H1 (cell line): ENCODE measurements around the gene CDIPT. TPM values are rescaled to one million over a fixed set of nuclear protein-coding genes. Genes with fewer than 3 reads are reported as not detected.
A peak's percentile ranks its signal among the peaks of the same experiment; 100 is the strongest.

ENCODE experiments used
- CTCF ChIA-PET: fragments of 300-600 bp; sonication (Branson Sonifier 250); formaldehyde crosslinking; loops from one replicate; lab custom pipeline; 2021; ENCODE audit not compliant: partially characterized antibody; lab: Charles Lee
- POLR2A ChIA-PET: fragments of 300-600 bp; sonication (Branson Sonifier 250); formaldehyde crosslinking; loops from one replicate; lab custom pipeline; 2021; ENCODE audit warnings: inconsistent platforms; ENCODE audit not compliant: partially characterized antibody; lab: Charles Lee
- DNase-seq, 2 experiments: peaks; one replicate each; pipeline versions ENCODE4 v3.0.0 to v3.0.0-alpha.2; 2010 to 2022; ENCODE audit warnings: low spot score in 2 of 2, low read depth in 1 of 2, mixed read lengths in 1 of 2
- FAIRE-seq: peaks from 2 replicates; lab custom pipeline; 2011; peaks lifted over from hg19 to GRCh38; lab: Jason Lieb, UNC
- H2AFZ ChIP-seq: 2 replicates; pipeline ENCODE4 v1.8.1; 2012; ENCODE audit warnings: low read length, inconsistent platforms
- H2AK5ac ChIP-seq: 2 replicates; pipeline ENCODE4 v1.6.1; 2013; ENCODE audit warnings: low read depth, low read length
- H2BK120ac ChIP-seq: replicated peaks from 2 replicates; pipeline ENCODE3; 2013; ENCODE audit warnings: low read depth, low read length, inconsistent platforms
- H2BK12ac ChIP-seq: 2 replicates; pipeline ENCODE4 v1.6.1; 2013; ENCODE audit warnings: low read depth, low read length
- H2BK15ac ChIP-seq: 2 replicates; pipeline ENCODE4 v1.6.1; 2013; ENCODE audit warnings: low read length
- H2BK20ac ChIP-seq: 2 replicates; pipeline ENCODE4 v1.6.1; 2013; ENCODE audit warnings: low read length
- H2BK5ac ChIP-seq: 2 replicates; pipeline ENCODE4 v1.6.1; 2013; ENCODE audit warnings: low read depth, low read length
- H3K14ac ChIP-seq: 2 replicates; pipeline ENCODE4 v1.6.1; 2013; ENCODE audit warnings: inconsistent platforms; ENCODE audit not compliant: insufficient read length
- H3K18ac ChIP-seq: 2 replicates; pipeline ENCODE4 v1.6.1; 2013; ENCODE audit warnings: low read length; ENCODE audit errors: extremely low read depth
- H3K23ac ChIP-seq: 2 replicates; pipeline ENCODE4 v1.6.1; 2013; ENCODE audit warnings: inconsistent platforms; ENCODE audit not compliant: insufficient read length
- H3K23me2 ChIP-seq: 2 replicates; pipeline ENCODE4 v1.6.1; 2013; ENCODE audit warnings: low read depth, low read length
- H3K27ac ChIP-seq: 2 replicates; pipeline ENCODE4 v1.6.1; 2011; ENCODE audit warnings: low read depth, low read length, inconsistent platforms
- H3K27me3 ChIP-seq, 4 experiments: replicated peaks in 1 of 4; 1 replicate in 1 of 4; 2 replicates in 3 of 4; pipeline versions ENCODE4 v1.6.1 to v1.8.1; 2011 to 2013; ENCODE audit warnings: low read length in 3 of 4, mild to moderate bottlenecking in 3 of 4, inconsistent platforms in 2 of 4, mixed read lengths in 2 of 4, moderate library complexity in 1 of 4; ENCODE audit not compliant: control insufficient read depth in 3 of 4, insufficient read depth in 3 of 4; ENCODE audit errors: extremely low read depth in 1 of 4
- H3K36me3 ChIP-seq, 4 experiments: 2 replicates each; pipeline versions ENCODE4 v1.6.1 to v1.8.1; 2011 to 2013; ENCODE audit warnings: mild to moderate bottlenecking in 4 of 4, low read length in 3 of 4, moderate library complexity in 2 of 4, control low read depth in 1 of 4, inconsistent platforms in 1 of 4; ENCODE audit not compliant: insufficient read depth in 4 of 4, control insufficient read depth in 2 of 4
- H3K4ac ChIP-seq: replicated peaks from 2 replicates; pipeline ENCODE3; 2013; ENCODE audit warnings: low read length, low read depth, mixed read lengths, inconsistent platforms; ENCODE audit not compliant: insufficient read length
- H3K4me1 ChIP-seq, 4 experiments: replicated peaks in 1 of 4; 1 replicate in 1 of 4; 2 replicates in 3 of 4; pipeline versions ENCODE4 v1.6.1 to v1.8.1; 2011 to 2013; ENCODE audit warnings: low read length in 3 of 4, inconsistent platforms in 2 of 4, mixed read lengths in 1 of 4; ENCODE audit not compliant: insufficient read depth in 4 of 4, control insufficient read depth in 3 of 4
- H3K4me2 ChIP-seq, 2 experiments: 2 replicates each; pipeline versions ENCODE4 v1.6.1 to v1.8.1; 2011 to 2013; ENCODE audit warnings: low read depth in 2 of 2, low read length in 2 of 2, control low read depth in 1 of 2, inconsistent platforms in 1 of 2, mild to moderate bottlenecking in 1 of 2; ENCODE audit not compliant: insufficient read depth in 1 of 2
- H3K4me3 ChIP-seq, 4 experiments: fragments of 200-600, 300-600 bp in 1 of 4; sonication (generic), shearing (Covaris generic), sonication (Bioruptor Twin) in 1 of 4; 2 replicates each; pipeline versions ENCODE4 v1.5.1 to v1.8.1; 2011 to 2016; ENCODE audit warnings: low read length in 4 of 4, low read depth in 3 of 4, control low read depth in 2 of 4, inconsistent platforms in 2 of 4, mild to moderate bottlenecking in 2 of 4, mixed read lengths in 1 of 4, moderate library complexity in 1 of 4; ENCODE audit not compliant: insufficient read depth in 2 of 4; ENCODE audit errors: extremely low read depth in 1 of 4
- H3K56ac ChIP-seq: replicated peaks from 2 replicates; pipeline ENCODE3; 2013; ENCODE audit warnings: low read depth, mild to moderate bottlenecking, mixed read lengths, low read length, inconsistent platforms; ENCODE audit not compliant: insufficient read length
- H3K79me1 ChIP-seq: 2 replicates; pipeline ENCODE4 v1.6.1; 2013; ENCODE audit warnings: low read depth, low read length, control low read depth
- H3K79me2 ChIP-seq, 2 experiments: 2 replicates each; pipeline versions ENCODE4 v1.6.1 to v1.8.1; 2012 to 2013; ENCODE audit warnings: low read length in 2 of 2, mild to moderate bottlenecking in 2 of 2, inconsistent platforms in 1 of 2; ENCODE audit not compliant: insufficient read depth in 2 of 2, control insufficient read depth in 1 of 2
- H3K9ac ChIP-seq, 4 experiments: replicated peaks in 1 of 4; 1 replicate in 1 of 4; 2 replicates in 3 of 4; pipeline versions ENCODE4 v1.6.1 to v1.8.1; 2011 to 2013; ENCODE audit warnings: low read depth in 3 of 4, low read length in 3 of 4, control low read depth in 2 of 4, mild to moderate bottlenecking in 2 of 4, moderate library complexity in 2 of 4, inconsistent platforms in 1 of 4; ENCODE audit errors: extremely low read depth in 1 of 4
- H3K9me3 ChIP-seq, 2 experiments: 2 replicates each; pipeline versions ENCODE4 v1.6.1 to v1.8.1; 2012 to 2013; ENCODE audit warnings: mild to moderate bottlenecking in 2 of 2, moderate library complexity in 2 of 2, control low read depth in 1 of 2, inconsistent platforms in 1 of 2, low read depth in 1 of 2, low read length in 1 of 2, mixed read lengths in 1 of 2; ENCODE audit not compliant: insufficient read depth in 2 of 2
- H4K20me1 ChIP-seq, 2 experiments: replicated peaks in 1 of 2; 2 replicates each; pipeline versions ENCODE3 to v1.8.1; 2011 to 2013; ENCODE audit warnings: inconsistent platforms in 2 of 2, low read length in 2 of 2, mild to moderate bottlenecking in 1 of 2; ENCODE audit not compliant: insufficient read depth in 2 of 2, control insufficient read depth in 1 of 2
- H4K5ac ChIP-seq: 2 replicates; pipeline ENCODE4 v1.6.1; 2013; ENCODE audit warnings: low read length, low read depth, mixed read lengths, inconsistent platforms; ENCODE audit not compliant: insufficient read length
- H4K8ac ChIP-seq: 2 replicates; pipeline ENCODE4 v1.8.0; 2013; ENCODE audit warnings: mild to moderate bottlenecking, moderate library complexity, low read length, inconsistent platforms; ENCODE audit not compliant: insufficient read depth; ENCODE audit errors: extremely low read depth
- H4K91ac ChIP-seq: replicated peaks from 2 replicates; pipeline ENCODE3; 2013; ENCODE audit warnings: low read length, mixed read lengths, inconsistent platforms; ENCODE audit not compliant: insufficient read length
- ASH2L ChIP-seq: fragments of 200-600, 300-600 bp; sonication (generic); IDR thresholded peaks from one replicate; pipeline ENCODE4 v1.7.1; 2017; ENCODE audit warnings: low read length
- KDM4A ChIP-seq: IDR thresholded peaks from one replicate; pipeline ENCODE4 v1.7.1; 2012; ENCODE audit warnings: low read depth, mild to moderate bottlenecking, moderate library complexity, low read length, inconsistent platforms; ENCODE audit not compliant: severe bottlenecking
- RNF2 ChIP-seq: fragments of 200-900, 300-1000 bp; sonication (generic); IDR thresholded peaks from 2 replicates; pipeline ENCODE4 v1.7.1; 2016; ENCODE audit warnings: borderline replicate concordance, low read depth, mild to moderate bottlenecking, antibody characterized with exemption, low read length; ENCODE audit not compliant: poor library complexity, severe bottlenecking; ENCODE audit errors: missing control alignments
- ZNF274 ChIP-seq: IDR thresholded peaks from 2 replicates; pipeline ENCODE4 v1.7.0; 2012; ENCODE audit warnings: low read length, borderline replicate concordance; ENCODE audit errors: extremely low read depth
- WGBS, 2 experiments: shearing (Covaris generic) in 1 of 2; methylation state at CpG; one replicate each; pipeline versions ENCODE4 v1.1.6 to v1.1.7; 2013 to 2015; ENCODE audit warnings: low lambda C conversion rate in 2 of 2, mixed read lengths in 2 of 2, inconsistent platforms in 1 of 2, low coverage in 1 of 2, missing lambda C conversion rate in 1 of 2; ENCODE audit not compliant: insufficient replicate concordance in 2 of 2, insufficient coverage in 1 of 2, insufficient read length in 1 of 2; ENCODE audit errors: extremely low coverage in 1 of 2, missing lambda C conversion rate in 1 of 2; 5-methylcytosine and 5-hydroxymethylcytosine counted together
- polyA plus RNA-seq, 7 experiments: library from polyadenylated mRNA; depleted of rRNA in 3 of 7; stranded (reverse) in 5 of 7; unstranded in 2 of 7; fragments of >200 nt in 5 of 7; fragments of 200-250 nt in 2 of 7; gene quantifications; 1 replicate in 5 of 7; 2 replicates in 1 of 7; 4 replicates in 1 of 7; pipeline versions ENCODE4 v1.2.1 to v1.2.3, GENCODE V29; 2011 to 2013; ENCODE audit warnings: missing spikeins in 2 of 7, mixed read lengths in 2 of 7
- total RNA-seq: library from RNA; stranded (reverse); fragmentation: NEBNext Ultra II Directional; extraction: Animal tissue kit (Norgen Biotek cat#: 25700); gene quantifications from 2 replicates; pipeline ENCODE4 v1.2.1, GENCODE V29; 2021

The CDIPT gene
- total and polyA plus RNA-seq, 2 of the 8 experiments (the other 6 are each of a cell fraction or from before 2014, with no cell fraction given): 69.2 to 140 TPM

DNA sequence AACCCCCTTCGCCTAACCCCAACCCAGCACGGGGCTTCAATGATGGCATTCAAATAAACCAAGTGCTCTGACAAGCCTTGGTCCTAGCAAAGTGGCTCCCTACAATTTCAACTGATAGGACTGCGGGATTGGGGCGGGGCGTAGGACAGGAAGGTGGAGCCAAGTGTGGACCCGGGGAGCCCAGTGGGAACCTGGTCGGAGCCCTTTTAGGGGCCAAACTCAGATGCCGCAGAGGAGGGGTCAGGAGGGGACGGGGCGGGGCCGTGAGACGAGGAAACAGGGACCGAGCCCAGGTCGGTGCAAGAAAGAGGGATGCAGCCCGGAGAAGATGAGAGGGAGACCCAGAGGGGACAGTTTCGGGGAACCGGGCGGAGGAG lies 13.2 kb upstream of the CDIPT start:
- peak in 1 of 2 experiments; percentile 49 for DNase-seq
- Histone ChIP-seq H2BK5ac (no peak overlapping the region), H3K79me1 (no peaks in the 10 kb centered on the region), H3K23ac (no peak overlapping the region), H3K9me3 (no peaks in the 10 kb centered on the region), H3K56ac (no peak overlapping the region), H3K27me3 (no peaks in the 10 kb centered on the region), H3K4me1 (peaks cover 0 to 11% (median 7%) of the 10 kb centered on the region in 4 experiments; a peak in 5 of 7 replicates), H3K36me3 (peaks cover 0 to 5% (median 2%) of the 10 kb centered on the region in 4 experiments; a peak in 3 of 8 replicates), H2BK12ac (no peak overlapping the region), H4K91ac (no peak overlapping the region), H3K14ac (no peak overlapping the region), H2BK120ac (no peak overlapping the region), H3K4ac (no peak overlapping the region), H4K8ac (no peak overlapping the region), H2AFZ (no peak overlapping the region; the same call in 1 of the 2 replicates), H3K9ac (no peak overlapping the region), H4K20me1 (peaks cover 1 to 2% of the 10 kb centered on the region in 2 experiments), H3K23me2 (peaks cover 7% of the 10 kb centered on the region; the same call in 1 of the 2 replicates), H3K4me2 (peak overlapping the region; percentile 69 to 91), H2BK15ac (no peak overlapping the region), H2BK20ac (no peak overlapping the region), H3K4me3 (peak overlapping the region; percentile 41 to 64 (median 52)), H2AK5ac (no peak overlapping the region), H4K5ac (no peak overlapping the region), H3K79me2 (no peaks in the 10 kb centered on the region; a peak in 1 of 4 replicates), H3K18ac (no peak overlapping the region), H3K27ac (no peak overlapping the region)
- ChIA-PET POLR2A (interaction anchor here (0.7 to 2.2 kb wide), 4 partner anchors 13 to 161 kb away, joined by 4 to 15 read pairs (median 5); partner anchors contain the start of genes ASPHD1, CDIPT and SEZ6L2), CTCF (interaction anchor here (0.8 to 3.5 kb wide), 2 partner anchors 12 to 145 kb away, joined by 3 to 10 read pairs; partner anchors contain the start of gene CDIPT)
- no peak for TF ChIP-seq RNF2
- no peak for TF ChIP-seq KDM4A
- TF ChIP-seq ZNF274: no peak
- TF ChIP-seq ASH2L: no peak
- no peak for FAIRE-seq
- WGBS, 2 experiments: 15% methylated on average over 15 of the region's 18 CpGs; no CpG with 5 or more reads in 1 of the 2 experiments
